CD14-positive monocyte (primary cell): Measurements from ENCODE around the gene USP30. TPM values are rescaled to one million over a fixed set of nuclear protein-coding genes. Genes with fewer than 3 reads are reported as not detected.
A peak's percentile ranks its signal among the peaks of the same experiment; 100 is the strongest.

Experiments used
- DNase-seq, 3 donors: peaks; one replicate each; pipeline ENCODE4 v3.0.0-alpha.2; 2011 to 2022
- H2AFZ ChIP-seq: 2 replicates; pipeline ENCODE4 v1.6.0; 2012; ENCODE audit warnings: mild to moderate bottlenecking, low read depth, low read length, inconsistent platforms; ENCODE audit not compliant: insufficient read depth, poor library complexity, severe bottlenecking
- H3K27ac ChIP-seq, 2 donors: 1 replicate in 1 of 2; 2 replicates in 1 of 2; pipeline ENCODE4 v1.5.1; 2012 to 2013; ENCODE audit warnings: low read length in 2 of 2, control low read depth in 1 of 2, inconsistent platforms in 1 of 2, low read depth in 1 of 2, mild to moderate bottlenecking in 1 of 2
- H3K27me3 ChIP-seq, 2 donors: one replicate each; pipeline versions ENCODE4 v1.6.0 to v1.6.1; 2011 to 2013; ENCODE audit warnings: low read length in 2 of 2; ENCODE audit not compliant: control insufficient read depth in 2 of 2, insufficient read depth in 2 of 2
- H3K36me3 ChIP-seq, 2 donors: replicated peaks in 1 of 2; 1 replicate in 1 of 2; 2 replicates in 1 of 2; pipeline versions ENCODE4 v1.5.1 to v1.6.1; 2012 to 2013; ENCODE audit warnings: low read length in 2 of 2, control low read depth in 1 of 2, inconsistent platforms in 1 of 2, mild to moderate bottlenecking in 1 of 2; ENCODE audit not compliant: insufficient read depth in 2 of 2, control insufficient read depth in 1 of 2
- H3K4me1 ChIP-seq, 2 donors: 1 replicate in 1 of 2; 2 replicates in 1 of 2; pipeline versions ENCODE4 v1.5.1 to v1.6.1; 2012 to 2013; ENCODE audit warnings: low read length in 2 of 2, control low read depth in 1 of 2, inconsistent platforms in 1 of 2, mild to moderate bottlenecking in 1 of 2, moderate library complexity in 1 of 2; ENCODE audit not compliant: insufficient read depth in 2 of 2, control insufficient read depth in 1 of 2
- H3K4me2 ChIP-seq: replicated peaks from 2 replicates; pipeline ENCODE3; 2012; ENCODE audit warnings: low read length, moderate library complexity, mild to moderate bottlenecking; ENCODE audit not compliant: poor library complexity, severe bottlenecking; ENCODE audit errors: extremely low read depth
- H3K4me3 ChIP-seq, 3 experiments: fragments of 200-600 bp in 1 of 3; sonication (generic) in 1 of 3; replicated peaks in 1 of 3; 1 replicate in 2 of 3; 2 replicates in 1 of 3; pipeline ENCODE4 v1.5.1; 2011 to 2013; ENCODE audit warnings: low read length in 3 of 3, mild to moderate bottlenecking in 3 of 3, control low read depth in 2 of 3, low read depth in 2 of 3, inconsistent platforms in 1 of 3, moderate library complexity in 1 of 3
- H3K79me2 ChIP-seq: 2 replicates; pipeline ENCODE4 v1.6.0; 2012; ENCODE audit warnings: mild to moderate bottlenecking, control low read depth, inconsistent platforms, low read length, moderate library complexity; ENCODE audit not compliant: insufficient read depth
- H3K9ac ChIP-seq: 2 replicates; pipeline ENCODE4 v1.6.0; 2017; ENCODE audit warnings: low read length, mild to moderate bottlenecking; ENCODE audit not compliant: insufficient read depth, poor library complexity, severe bottlenecking
- H3K9me3 ChIP-seq, 2 donors: replicated peaks in 1 of 2; 1 replicate in 1 of 2; 2 replicates in 1 of 2; pipeline versions ENCODE4 v1.5.1 to v1.6.1; 2012 to 2013; ENCODE audit warnings: low read length in 2 of 2, control low read depth in 1 of 2; ENCODE audit not compliant: control insufficient read depth in 1 of 2, insufficient read depth in 1 of 2
- H4K20me1 ChIP-seq: 2 replicates; pipeline ENCODE4 v1.6.0; 2012; ENCODE audit warnings: mild to moderate bottlenecking, low read length, control low read depth, moderate library complexity; ENCODE audit not compliant: insufficient read depth
- H3K27ac Mint-ChIP-seq, 7 donors: one replicate each; pipeline ENCODE4 v1.8.0; 2020; ENCODE audit warnings: mild to moderate bottlenecking in 7 of 7, mixed read lengths in 7 of 7, moderate library complexity in 6 of 7, inconsistent platforms in 2 of 7
- H3K27me3 Mint-ChIP-seq, 3 donors: one replicate each; pipeline ENCODE4 v1.8.0; 2021 to 2022; ENCODE audit warnings: low read depth in 3 of 3, mild to moderate bottlenecking in 3 of 3, mixed read lengths in 3 of 3, moderate library complexity in 3 of 3, inconsistent platforms in 1 of 3
- H3K36me3 Mint-ChIP-seq, 2 donors: one replicate each; pipeline ENCODE4 v1.8.0; 2020; ENCODE audit warnings: mixed read lengths in 2 of 2, inconsistent platforms in 1 of 2, mild to moderate bottlenecking in 1 of 2
- H3K4me1 Mint-ChIP-seq: one replicate; pipeline ENCODE4 v1.8.0; 2020; ENCODE audit warnings: mild to moderate bottlenecking, mixed read lengths
- H3K4me3 Mint-ChIP-seq, 2 donors: one replicate each; pipeline ENCODE4 v1.8.0; 2020; ENCODE audit warnings: mild to moderate bottlenecking in 2 of 2, mixed read lengths in 2 of 2, moderate library complexity in 1 of 2
- H3K9me3 Mint-ChIP-seq, 7 donors: one replicate each; pipeline ENCODE4 v1.8.0; 2020 to 2022; ENCODE audit warnings: mixed read lengths in 7 of 7, mild to moderate bottlenecking in 6 of 7, moderate library complexity in 6 of 7, inconsistent platforms in 2 of 7
- CTCF ChIP-seq: fragments of 200-600 bp; IDR thresholded peaks from one replicate; pipeline ENCODE4 v1.8.0; 2022; ENCODE audit warnings: antibody characterized with exemption, mild to moderate bottlenecking
- WGBS: methylation state at CpG from one replicate; pipeline ENCODE4 v1.1.5; 2013; ENCODE audit warnings: missing lambda C conversion rate; ENCODE audit not compliant: insufficient coverage; 5-methylcytosine and 5-hydroxymethylcytosine counted together
- intact Hi-C, 2 donors: fragments of 100-400 bp; cut with micrococcal nuclease; formaldehyde crosslinking; loops; one replicate each; pipeline versions ENCODE4 v1.15.0 to v1.15.1; 2023
- polyA plus RNA-seq, 3 donors: library from polyadenylated mRNA; depleted of rRNA in 1 of 3; unstranded in 2 of 3; stranded (reverse) in 1 of 3; fragments of 300-500 nt in 2 of 3; fragments of >200 nt in 1 of 3; fragmentation: Illumina TruSeq in 2 of 3; gene quantifications; 1 replicate in 2 of 3; 2 replicates in 1 of 3; pipeline ENCODE4 v1.2.3, GENCODE V29; 2012 to 2021

USP30 gene
- polyA plus RNA-seq, 3 donors: 4.5 to 8.2 (median 6.8) TPM

- Histone ChIP-seq H3K9me3 (no peaks in the 10 kb centered on the region), H2AFZ (peak within 1 kb of the TSS; percentile 97), H3K27ac (peak within 1 kb of the TSS in 1 of 2 donors; percentile 38), H3K79me2 (peaks cover 6% of the 10 kb centered on the region), H3K36me3 (peaks cover 0 to 9% of the 10 kb centered on the region in 2 donors), H3K4me2 (peak within 1 kb of the TSS; percentile 96), H3K4me1 (peaks cover 26 to 33% of the 10 kb centered on the region in 2 donors), H3K4me3 (peak within 1 kb of the TSS; percentile 77 to 85 (median 81)), H3K9ac (peak within 1 kb of the TSS; percentile 52), H4K20me1 (no peaks in the 10 kb centered on the region), H3K27me3 (no peaks in the 10 kb centered on the region)
- Mint-ChIP-seq H3K27me3 (no peaks in the 10 kb centered on the region), H3K9me3 (peaks cover 0 to 2% (median 0%) of the 10 kb centered on the region in 7 donors), H3K27ac (peak within 1 kb of the TSS in 3 of 7 donors; percentile 43 to 66 (median 46)), H3K4me3 (peak within 1 kb of the TSS; percentile 78 to 91), H3K36me3 (peaks cover 0 to 2% of the 10 kb centered on the region in 2 donors), H3K4me1 (peaks cover 26% of the 10 kb centered on the region)
- intact Hi-C loops: loop anchor here (2.0 to 10.0 kb wide), 8 partner anchors 45 to 583 kb away; partner anchors contain the start of genes FICD (in 2 of the 2), KCTD10 (in 1 of the 2), SSH1 (in 1 of the 2) and UBE3B (in 1 of the 2)
- TF ChIP-seq CTCF: no peak
- DNase-seq: peak; percentile 92 to 95 (median 93)
- WGBS: 0% methylated on average over 46 of the region's 71 CpGs
Observed at GRCh38 chr12:109097435-109098182, 45.2 kb downstream of the USP30 start, which contains the start of gene UNG. TSS of gene UNG (plus strand) at chr12:109097597. CDS start at chr12:109097680, 83 bp downstream.

- peak overlapping the region in 3 of 7 donors; percentile 43 to 63 (median 46) for H3K27ac Mint-ChIP-seq
- peak overlapping the region; percentile 97 for H2AFZ ChIP-seq
Observed at GRCh38 chr12:109098183-109098604, 45.8 kb downstream of the USP30 start.

More at GRCh38 chr12:109098183-109098604, 45.8 kb downstream of the USP30 start:
- Mint-ChIP-seq H3K27me3 (peaks cover 0 to under 1% (median 0%) of the 10 kb centered on the region in 3 donors), H3K4me3 (peak overlapping the region; percentile 78 to 91), H3K4me1 (peaks cover 20% of the 10 kb centered on the region), H3K9me3 (peaks cover 0 to 2% (median 0%) of the 10 kb centered on the region in 7 donors), H3K36me3 (peaks cover 0 to 5% of the 10 kb centered on the region in 2 donors)
- peak in 1 of 3 donors; percentile 13 for DNase-seq
- Histone ChIP-seq H3K36me3 (peaks cover 0 to 11% of the 10 kb centered on the region in 2 donors), H4K20me1 (no peaks in the 10 kb centered on the region), H3K9me3 (no peaks in the 10 kb centered on the region), H3K27me3 (no peaks in the 10 kb centered on the region), H3K9ac (peak overlapping the region; percentile 52), H3K4me3 (peak overlapping the region; percentile 77 to 85 (median 81)), H3K4me1 (peaks cover 20 to 27% of the 10 kb centered on the region in 2 donors), H3K4me2 (peak overlapping the region; percentile 96), H3K79me2 (peaks cover 6% of the 10 kb centered on the region), H3K27ac (peak overlapping the region in 1 of 2 donors; percentile 38)
- under 1% methylated on average over 32 of the region's 32 CpGs for WGBS
- TF ChIP-seq CTCF: no peak
- intact Hi-C loops: loop anchor here (2.0 to 10.0 kb wide), 8 partner anchors 45 to 583 kb away; partner anchors contain the start of genes FICD (in 2 of the 2), KCTD10 (in 1 of the 2), SSH1 (in 1 of the 2) and UBE3B (in 1 of the 2)
